RWPE2 (cell line): ENCODE measurements around the gene SMIM38.

Experiments used
- ATAC-seq: fragments of 200-7000 bp; cut with Tn5 transposase; 3 replicates; pipeline ENCODE4 v1.9.1; 2021; ENCODE audit warnings: low read depth
- DNase-seq: peaks from one replicate; pipeline ENCODE4 v3.0.0-alpha.2; 2020; ENCODE audit warnings: low spot score
- H3K27ac ChIP-seq: fragments of 450-650 bp; 2 replicates; pipeline ENCODE4 v1.5.1; 2017; ENCODE audit warnings: mild to moderate bottlenecking; ENCODE audit not compliant: poor library complexity, severe bottlenecking
- H3K27me3 ChIP-seq: fragments of 250-450 bp; sonication (Bioruptor Pico); 2 replicates; pipeline ENCODE4 v1.5.1; 2021; ENCODE audit warnings: mild to moderate bottlenecking, moderate library complexity; ENCODE audit not compliant: insufficient read depth, poor library complexity, severe bottlenecking
- H3K36me3 ChIP-seq: fragments of 250-450 bp; sonication (Bioruptor Pico); 2 replicates; pipeline ENCODE4 v1.5.1; 2020; ENCODE audit warnings: low read depth, mild to moderate bottlenecking, moderate library complexity
- H3K4me1 ChIP-seq: fragments of 250-450 bp; sonication (Bioruptor Pico); 2 replicates; pipeline ENCODE4 v1.5.1; 2021; ENCODE audit warnings: mild to moderate bottlenecking, moderate library complexity; ENCODE audit not compliant: insufficient read depth, poor library complexity, severe bottlenecking
- H3K4me3 ChIP-seq: fragments of 250-450 bp; sonication (Bioruptor Pico); 2 replicates; pipeline ENCODE4 v1.5.1; 2021; ENCODE audit warnings: mild to moderate bottlenecking, moderate library complexity; ENCODE audit not compliant: severe bottlenecking
- H3K9me3 ChIP-seq: fragments of 250-450 bp; sonication (Bioruptor Pico); 2 replicates; pipeline ENCODE4 v1.5.1; 2021; ENCODE audit warnings: mild to moderate bottlenecking, moderate library complexity; ENCODE audit not compliant: severe bottlenecking
- CTCF ChIP-seq: fragments of 450-650 bp; IDR thresholded peaks from one replicate; pipeline ENCODE4 v1.5.1; 2017; ENCODE audit warnings: mild to moderate bottlenecking, moderate library complexity; ENCODE audit not compliant: poor library complexity, severe bottlenecking

Gene SMIM38

DNA sequence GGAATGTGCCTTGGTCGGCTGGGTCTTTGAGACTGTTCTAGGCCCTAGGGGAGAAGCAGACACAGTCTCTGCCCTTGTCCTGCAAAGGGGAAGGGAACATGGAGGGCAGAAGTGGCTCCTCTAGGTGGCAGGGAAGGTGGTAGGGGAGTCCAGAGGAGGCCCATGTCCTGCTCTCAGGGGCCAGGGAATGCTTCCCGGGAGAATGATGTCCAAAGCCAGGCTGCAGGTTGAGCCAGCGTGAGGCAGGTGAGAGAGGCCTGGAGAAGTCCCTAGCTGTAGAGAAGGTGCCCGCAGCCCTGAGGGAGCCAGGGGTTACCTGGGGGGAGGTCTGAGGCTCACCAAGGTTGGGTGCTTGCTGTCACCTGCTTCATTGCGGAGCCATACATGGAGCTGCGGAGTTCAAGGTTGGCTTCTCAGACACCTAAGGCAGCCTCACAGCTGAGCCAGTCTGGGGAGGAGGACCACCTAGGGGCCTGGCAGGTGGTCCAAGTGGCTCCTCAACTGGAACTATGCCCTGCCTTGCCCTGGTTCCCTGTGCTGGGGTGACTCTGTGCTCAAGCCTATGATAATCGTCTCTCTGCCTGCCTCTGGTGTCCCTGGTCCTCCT is 46.1 kb downstream of the SMIM38 start:
- no peak overlapping the region for H3K4me3 ChIP-seq
- no peaks in the 10 kb centered on the region for H3K4me1 ChIP-seq
- no peaks in the 10 kb centered on the region for H3K36me3 ChIP-seq
- H3K27ac ChIP-seq = no peak overlapping the region
- DNase-seq = peak; percentile 41
- H3K9me3 ChIP-seq = no peaks in the 10 kb centered on the region
- no peak for TF ChIP-seq CTCF
- H3K27me3 ChIP-seq = no peaks in the 10 kb centered on the region
- ATAC-seq = no peak

DNA sequence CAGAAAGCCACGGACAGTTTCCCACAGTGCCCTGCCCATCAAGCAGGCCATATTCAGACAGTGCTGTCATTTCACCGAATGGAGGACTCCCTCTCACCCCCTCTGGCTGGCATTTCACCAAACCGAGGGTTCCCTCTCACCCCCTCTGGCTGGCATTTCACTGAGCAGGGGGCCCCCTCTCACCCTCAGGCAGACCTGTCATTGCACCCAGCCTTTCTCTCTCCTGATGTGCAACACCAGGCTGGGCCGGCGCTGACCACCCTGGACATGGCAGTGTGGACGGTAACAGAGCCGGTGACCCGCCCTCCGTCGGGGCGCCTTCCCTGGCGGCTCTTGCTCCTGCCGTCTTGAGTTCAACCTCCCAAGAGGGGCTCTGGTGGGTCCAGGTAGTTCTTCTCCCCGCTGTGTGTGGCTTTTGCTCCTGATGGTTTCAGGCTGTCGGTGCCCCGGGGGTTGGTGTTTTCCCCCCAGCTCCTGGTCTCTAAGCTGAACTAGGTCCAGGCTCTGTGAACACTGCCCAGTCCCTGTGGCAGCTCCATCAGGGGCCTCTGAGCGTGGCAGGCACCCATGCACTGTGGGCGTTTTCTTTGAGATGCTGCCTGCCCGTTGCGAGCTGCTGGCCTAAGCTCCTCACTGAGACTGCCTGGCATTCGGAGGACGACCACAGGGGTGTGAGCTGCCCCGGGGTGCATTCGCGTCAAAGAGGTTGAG is 46.9 kb downstream of the SMIM38 start:
- H3K27ac ChIP-seq = no peak overlapping the region
- no peaks in the 10 kb centered on the region for H3K4me1 ChIP-seq
- no peak for TF ChIP-seq CTCF
- no peaks in the 10 kb centered on the region for H3K36me3 ChIP-seq
- H3K9me3 ChIP-seq = no peaks in the 10 kb centered on the region
- no peaks in the 10 kb centered on the region for H3K27me3 ChIP-seq
- no peak overlapping the region for H3K4me3 ChIP-seq
- no peak for ATAC-seq
- peak; percentile 40 for DNase-seq

GRCh38 chr11:69203381-69203780 is 47.6 kb downstream of the SMIM38 start:
- ATAC-seq = no peak
- Histone ChIP-seq H3K36me3 (no peaks in the 10 kb centered on the region), H3K9me3 (no peaks in the 10 kb centered on the region), H3K27me3 (no peaks in the 10 kb centered on the region), H3K27ac (no peak overlapping the region), H3K4me1 (no peaks in the 10 kb centered on the region), H3K4me3 (no peak overlapping the region)
- DNase-seq = peak; percentile 1
- TF ChIP-seq CTCF = no peak

- Histone ChIP-seq H3K27me3 (no peaks in the 10 kb centered on the region), H3K36me3 (no peaks in the 10 kb centered on the region), H3K27ac (no peak overlapping the region), H3K9me3 (no peaks in the 10 kb centered on the region), H3K4me1 (no peaks in the 10 kb centered on the region), H3K4me3 (no peak overlapping the region)
- DNase-seq (no peak), ATAC-seq (no peak)
- no peak for TF ChIP-seq CTCF
Measured at GRCh38 chr11:69203901-69204245, 48.1 kb downstream of the SMIM38 start.
